ENCODE data around the gene PCLAF.

The PCLAF gene

DNA sequence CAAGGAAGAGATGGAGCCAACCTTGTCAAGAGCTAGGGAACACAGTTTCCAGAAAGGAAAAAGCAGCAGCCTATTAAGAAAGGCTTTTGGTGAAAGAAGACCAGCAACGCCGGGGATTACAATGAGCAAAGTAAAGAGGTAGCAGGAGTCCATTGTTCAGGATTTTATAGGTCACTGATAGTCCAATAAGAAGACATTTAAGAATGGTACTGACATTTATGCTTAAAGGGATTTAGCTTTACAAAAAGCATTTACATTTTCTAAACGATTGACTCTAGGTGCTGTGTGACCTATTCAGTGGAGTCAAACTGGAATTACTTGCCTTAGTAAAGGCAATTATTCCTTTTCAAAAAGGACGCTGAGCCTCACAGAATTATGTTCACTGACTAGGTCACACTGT lies 66.0 kb downstream of the PCLAF start:
- no peak for DNase-seq (ENCODE audit: low spot score)

DNA sequence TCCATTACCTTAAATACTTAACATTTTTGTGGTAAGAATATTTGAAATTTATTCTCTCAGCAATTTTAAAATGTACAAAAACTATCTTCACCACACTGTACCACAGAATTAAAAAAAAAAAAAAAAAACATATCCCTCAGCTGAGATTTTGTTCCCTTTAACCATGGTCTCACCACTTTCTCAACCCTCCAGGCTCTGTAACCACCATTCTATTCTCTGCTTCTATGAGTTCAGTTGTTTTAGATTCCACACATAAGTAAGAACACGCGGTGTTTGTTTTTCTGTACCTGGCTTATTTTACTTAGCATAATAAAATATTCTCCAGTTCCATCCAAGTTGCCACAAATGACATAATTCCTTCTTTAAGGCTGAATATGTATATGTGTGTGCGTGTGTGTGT lies 66.8 kb downstream of the PCLAF start:
- no peak for DNase-seq (ENCODE audit: low spot score)

All from globus pallidus (tissue), 1 donor.